Measurements from ENCODE around the gene NELFB.

The NELFB gene

GRCh38 chr9:137315581-137316011 lies 60.5 kb downstream of the NELFB start:
- H4K20me1 ChIP-seq (ENCODE audit: insufficient read depth, low read length) = no peaks in the 10 kb centered on the region
- H2AFZ ChIP-seq (ENCODE audit: low read length) = no peak overlapping the region
- TF ChIP-seq EZH2 (IDR thresholded peaks at IDR 0.05; ENCODE audit: borderline replicate concordance, low read length) (no peak), CTCF (IDR thresholded peaks at IDR 0.05; ENCODE audit: low read length) (no peak)
- H3K27me3 ChIP-seq (ENCODE audit: insufficient read depth, low read length) = 0 out of 2 replicates have a peak, but pooled peaks cover 5% of the 10 kb centered on the region
- H3K79me2 ChIP-seq (ENCODE audit: insufficient read depth, low read length) = no peaks in the 10 kb centered on the region
- H3K9me3 ChIP-seq (ENCODE audit: low read length) = no peaks in the 10 kb centered on the region
- no peaks in the 10 kb centered on the region for H3K36me3 ChIP-seq (ENCODE audit: insufficient read depth, low read length)
- no peak overlapping the region for H3K4me2 ChIP-seq (ENCODE audit: low read length)
- H3K9me2 ChIP-seq (ENCODE audit: low read depth, low read length) = no peaks in the 10 kb centered on the region
- H3K4me1 ChIP-seq (ENCODE audit: insufficient read depth, low read length, severe bottlenecking) = peaks cover 1% of the 10 kb centered on the region
- no peak overlapping the region for H3K27ac ChIP-seq (ENCODE audit: low read depth, low read length, poor library complexity, severe bottlenecking)
- no peaks in the 10 kb centered on the region for H3F3A ChIP-seq (ENCODE audit: insufficient read depth, low read length)
- H3K4me3 ChIP-seq (ENCODE audit: low read depth, low read length, poor library complexity, severe bottlenecking) = no peak overlapping the region
- no peak overlapping the region for H3K9ac ChIP-seq (ENCODE audit: low read length)

GRCh38 chr9:137316012-137316981 lies 61.2 kb downstream of the NELFB start:
- TF ChIP-seq CTCF (IDR thresholded peaks at IDR 0.05; ENCODE audit: low read length) (no peak), EZH2 (IDR thresholded peaks at IDR 0.05; ENCODE audit: borderline replicate concordance, low read length) (no peak)
- Histone ChIP-seq H3K27me3 (ENCODE audit: insufficient read depth, low read length) (0 out of 2 replicates have a peak, but pooled peaks cover 5% of the 10 kb centered on the region), H3K4me3 (ENCODE audit: low read depth, low read length, poor library complexity, severe bottlenecking) (no peak overlapping the region), H3F3A (ENCODE audit: insufficient read depth, low read length) (no peaks in the 10 kb centered on the region), H2AFZ (ENCODE audit: low read length) (no peak overlapping the region), H3K79me2 (ENCODE audit: insufficient read depth, low read length) (no peaks in the 10 kb centered on the region), H3K4me1 (ENCODE audit: insufficient read depth, low read length, severe bottlenecking) (peaks cover 6% of the 10 kb centered on the region), H3K9ac (ENCODE audit: low read length) (no peak overlapping the region), H4K20me1 (ENCODE audit: insufficient read depth, low read length) (no peaks in the 10 kb centered on the region), H3K9me2 (ENCODE audit: low read depth, low read length) (no peaks in the 10 kb centered on the region), H3K4me2 (ENCODE audit: low read length) (peak overlapping the region; percentile 18; the same call in 1 of the 2 replicates), H3K36me3 (ENCODE audit: insufficient read depth, low read length) (no peaks in the 10 kb centered on the region), H3K27ac (ENCODE audit: low read depth, low read length, poor library complexity, severe bottlenecking) (no peak overlapping the region), H3K9me3 (ENCODE audit: low read length) (no peaks in the 10 kb centered on the region)

- no peak overlapping the region for H3K4me2 ChIP-seq (ENCODE audit: low read length)
- H3K9me2 ChIP-seq (ENCODE audit: low read depth, low read length) = no peaks in the 10 kb centered on the region
- H3K4me3 ChIP-seq (ENCODE audit: low read depth, low read length, poor library complexity, severe bottlenecking) = no peak overlapping the region
- no peak overlapping the region for H3K9ac ChIP-seq (ENCODE audit: low read length)
- 0 out of 2 replicates have a peak, but pooled peaks cover 5% of the 10 kb centered on the region for H3K27me3 ChIP-seq (ENCODE audit: insufficient read depth, low read length)
- H3K27ac ChIP-seq (ENCODE audit: low read depth, low read length, poor library complexity, severe bottlenecking) = no peak overlapping the region
- no peaks in the 10 kb centered on the region for H3K36me3 ChIP-seq (ENCODE audit: insufficient read depth, low read length)
- H4K20me1 ChIP-seq (ENCODE audit: insufficient read depth, low read length) = no peaks in the 10 kb centered on the region
- no peaks in the 10 kb centered on the region for H3K9me3 ChIP-seq (ENCODE audit: low read length)
- H3K79me2 ChIP-seq (ENCODE audit: insufficient read depth, low read length) = no peaks in the 10 kb centered on the region
- H3F3A ChIP-seq (ENCODE audit: insufficient read depth, low read length) = no peaks in the 10 kb centered on the region
- peaks cover 6% of the 10 kb centered on the region for H3K4me1 ChIP-seq (ENCODE audit: insufficient read depth, low read length, severe bottlenecking)
- H2AFZ ChIP-seq (ENCODE audit: low read length) = no peak overlapping the region
- TF ChIP-seq CTCF (IDR thresholded peaks at IDR 0.05; ENCODE audit: low read length) = no peak
- TF ChIP-seq EZH2 (IDR thresholded peaks at IDR 0.05; ENCODE audit: borderline replicate concordance, low read length) = no peak
Observed at GRCh38 chr9:137317021-137317717, 62.0 kb downstream of the NELFB start.

Measured in OCI-LY1 (cell line).